HG03378 (cell line): ENCODE results near the gene FLAD1.
A peak's percentile ranks its signal among the peaks of the same experiment; 100 is the strongest.

ENCODE experiments used
- ATAC-seq: cut with Tn5 transposase; IDR thresholded peaks from one replicate; pipeline ENCODE4 v1.9.1; 2021; ENCODE audit warnings: mild to moderate bottlenecking, moderate library complexity; ENCODE audit not compliant: unreplicated experiment

FLAD1 gene

GRCh38 chr1:154951901-154952657, 31.1 kb upstream of the FLAD1 start:
- no peak for ATAC-seq

GRCh38 chr1:154952664-154953063, 30.5 kb upstream of the FLAD1 start:
- no peak for ATAC-seq

- no peak for ATAC-seq
These were observed 29.5 kb upstream of the FLAD1 start for GRCh38 chr1:154953611-154954038.

- ATAC-seq: no peak
These were observed 28.6 kb upstream of the FLAD1 start for GRCh38 chr1:154954541-154954940.

GRCh38 chr1:154955039-154955717, 28.0 kb upstream of the FLAD1 start:
- ATAC-seq: peak; percentile 53

GRCh38 chr1:154955718-154956543, 27.2 kb upstream of the FLAD1 start, which contains the start of gene PBXIP1:
Gene PBXIP1 (minus strand): TSS chr1:154956099. CDS start chr1:154953721, 2,378 bp downstream.
- ATAC-seq: peak; percentile 43

- no peak for ATAC-seq
These were observed 26.6 kb upstream of the FLAD1 start for GRCh38 chr1:154956544-154956941.

GRCh38 chr1:154957091-154957657, 26.0 kb upstream of the FLAD1 start:
- ATAC-seq: no peak

GRCh38 chr1:154958036-154958435, 25.1 kb upstream of the FLAD1 start:
- no peak for ATAC-seq

GRCh38 chr1:154958681-154959425, 24.3 kb upstream of the FLAD1 start:
- ATAC-seq: no peak

GRCh38 chr1:154959426-154959780, 23.7 kb upstream of the FLAD1 start:
- no peak for ATAC-seq

GRCh38 chr1:154960446-154961136, 22.6 kb upstream of the FLAD1 start:
- ATAC-seq: no peak

GRCh38 chr1:154961207-154962155, 21.7 kb upstream of the FLAD1 start, which contains the start of gene PYGO2:
Gene PYGO2 (minus strand): TSS chr1:154961782. CDS start chr1:154961576, 206 bp downstream.
- ATAC-seq: peak; percentile 54

GRCh38 chr1:154962156-154962749, 20.9 kb upstream of the FLAD1 start:
- ATAC-seq: peak; percentile 15

GRCh38 chr1:154962795-154963330, 20.3 kb upstream of the FLAD1 start:
- ATAC-seq: no peak

GRCh38 chr1:154963643-154964042, 19.5 kb upstream of the FLAD1 start:
- ATAC-seq: no peak

- ATAC-seq: no peak
These were observed 18.8 kb upstream of the FLAD1 start for GRCh38 chr1:154964359-154964758.

- no peak for ATAC-seq
These were observed 17.0 kb upstream of the FLAD1 start for GRCh38 chr1:154966111-154966510.
